NCI-H146 treated with DMSO at 0.1 percent for 48 hours (cell line): ENCODE measurements around the gene CBLN4.

Experiments
- DNase-seq: peaks from one replicate; lab custom pipeline; 2025; ENCODE audit not compliant: unreplicated experiment; lab: John Stamatoyannopoulos, UW

Gene CBLN4

DNA sequence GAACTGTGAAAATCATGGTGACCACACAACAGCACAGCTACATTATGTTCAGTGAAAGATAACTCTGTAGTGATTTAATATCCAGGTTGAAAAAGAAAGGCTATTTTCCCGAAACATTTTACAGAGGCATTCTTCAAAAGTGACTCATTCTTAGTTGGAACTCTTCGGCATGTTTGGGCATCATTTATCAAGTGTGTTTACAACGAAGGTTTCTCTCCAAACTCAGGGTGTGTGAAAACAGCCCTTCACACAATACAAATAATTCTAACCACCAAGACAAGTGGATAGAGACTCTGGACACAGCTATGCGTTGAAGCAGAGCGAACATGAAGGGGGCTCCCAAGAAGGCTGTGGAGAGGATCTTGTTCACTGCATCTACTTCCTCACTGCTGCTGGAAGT lies 57.6 kb downstream of the CBLN4 start:
- DNase-seq = no peak
